MCF 10A (cell line): ENCODE results near the gene STYK1. TPM values are rescaled to one million over a fixed set of nuclear protein-coding genes. Genes with fewer than 3 reads are reported as not detected.
A peak's percentile ranks its signal among the peaks of the same experiment; 100 is the strongest.

Experiments
- Bru-seq: library from RNA; stranded (reverse); fragments of 400-500 nt; gene quantifications from one replicate; lab custom pipeline; 2021; lab: Mats Ljungman, UMichigan
- BruChase-seq, 2 experiments: library from RNA; stranded (reverse); fragments of 400-500 nt; gene quantifications; one replicate each; lab custom pipeline; 2021; lab: Mats Ljungman, UMichigan
- BruUV-seq: library from RNA; stranded (reverse); fragments of 400-500 nt; replicated peaks from 2 replicates; lab custom pipeline; 2021; lab: Mats Ljungman, UMichigan
- CTCF ChIA-PET: fragments of 300-600 bp; sonication (Branson Sonifier 250); formaldehyde crosslinking; extraction: SDS; loops from one replicate; lab custom pipeline; 2021; ENCODE audit warnings: antibody characterized with exemption, inconsistent platforms; lab: Yijun Ruan, JAX
- POLR2A ChIA-PET: fragments of 300-600, 350-650 bp; sonication (Branson Sonifier 250); formaldehyde crosslinking; extraction: SDS; loops from one replicate; lab custom pipeline; 2020; ENCODE audit warnings: antibody characterized with exemption, inconsistent platforms; lab: Yijun Ruan, JAX
- DNase-seq: peaks from one replicate; pipeline ENCODE4 v3.0.0-alpha.2; 2018; ENCODE audit not compliant: unreplicated experiment
- H3K27ac Mint-ChIP-seq: one replicate; pipeline ENCODE4 v1.8.0; 2022; ENCODE audit warnings: mild to moderate bottlenecking, low read depth, mixed read lengths; ENCODE audit not compliant: unreplicated experiment
- H3K27me3 Mint-ChIP-seq: one replicate; pipeline ENCODE4 v1.8.0; 2022; ENCODE audit warnings: mixed read lengths; ENCODE audit not compliant: insufficient read depth, unreplicated experiment
- H3K36me3 Mint-ChIP-seq: one replicate; pipeline ENCODE4 v1.8.0; 2022; ENCODE audit warnings: mild to moderate bottlenecking, moderate library complexity, mixed read lengths; ENCODE audit not compliant: insufficient read depth, unreplicated experiment
- H3K4me1 Mint-ChIP-seq: one replicate; pipeline ENCODE4 v1.8.0; 2022; ENCODE audit warnings: mixed read lengths; ENCODE audit not compliant: insufficient read depth, unreplicated experiment
- H3K4me3 Mint-ChIP-seq: one replicate; pipeline ENCODE4 v1.8.0; 2022; ENCODE audit warnings: mild to moderate bottlenecking, moderate library complexity, mixed read lengths; ENCODE audit not compliant: unreplicated experiment
- H3K9me3 Mint-ChIP-seq: one replicate; pipeline ENCODE4 v1.8.0; 2022; ENCODE audit warnings: mixed read lengths; ENCODE audit not compliant: unreplicated experiment
- intact Hi-C: fragments of 100-400 bp; cut with micrococcal nuclease; formaldehyde crosslinking; loops from 2 replicates; pipeline ENCODE4 v1.14.1; 2022
- long read RNA-seq: library from polyadenylated mRNA; stranded (forward); transcript quantifications from one replicate; pipeline ENCODE4 v2.0.0, GENCODE V29; 2022
- total RNA-seq: library from RNA; stranded (reverse); gene quantifications from 2 replicates; pipeline ENCODE4 v1.2.3, GENCODE V29; 2022
- TF ChIP-seq, protein P1 (sequence below): fragments of 200-600 bp; IDR thresholded peaks from one replicate; pipeline ENCODE4 v1.8.0; 2022; ENCODE audit warnings: antibody characterized with exemption, mild to moderate bottlenecking; ENCODE audit not compliant: unreplicated experiment

Gene STYK1, protein sequence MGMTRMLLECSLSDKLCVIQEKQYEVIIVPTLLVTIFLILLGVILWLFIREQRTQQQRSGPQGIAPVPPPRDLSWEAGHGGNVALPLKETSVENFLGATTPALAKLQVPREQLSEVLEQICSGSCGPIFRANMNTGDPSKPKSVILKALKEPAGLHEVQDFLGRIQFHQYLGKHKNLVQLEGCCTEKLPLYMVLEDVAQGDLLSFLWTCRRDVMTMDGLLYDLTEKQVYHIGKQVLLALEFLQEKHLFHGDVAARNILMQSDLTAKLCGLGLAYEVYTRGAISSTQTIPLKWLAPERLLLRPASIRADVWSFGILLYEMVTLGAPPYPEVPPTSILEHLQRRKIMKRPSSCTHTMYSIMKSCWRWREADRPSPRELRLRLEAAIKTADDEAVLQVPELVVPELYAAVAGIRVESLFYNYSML
- total RNA-seq (0.14 and 0.56 TPM in 2 replicates), Bru-seq, nascent RNA (percentile 29 among the genes with signal in this experiment), BruChase-seq, experiment 1, labeled RNA remaining after a 6-hour chase (percentile 20 among the genes with signal in this experiment), BruChase-seq, experiment 2, labeled RNA remaining after a 2-hour chase (percentile 28 among the genes with signal in this experiment)
- long read RNA-seq, result 0 reads

DNA sequence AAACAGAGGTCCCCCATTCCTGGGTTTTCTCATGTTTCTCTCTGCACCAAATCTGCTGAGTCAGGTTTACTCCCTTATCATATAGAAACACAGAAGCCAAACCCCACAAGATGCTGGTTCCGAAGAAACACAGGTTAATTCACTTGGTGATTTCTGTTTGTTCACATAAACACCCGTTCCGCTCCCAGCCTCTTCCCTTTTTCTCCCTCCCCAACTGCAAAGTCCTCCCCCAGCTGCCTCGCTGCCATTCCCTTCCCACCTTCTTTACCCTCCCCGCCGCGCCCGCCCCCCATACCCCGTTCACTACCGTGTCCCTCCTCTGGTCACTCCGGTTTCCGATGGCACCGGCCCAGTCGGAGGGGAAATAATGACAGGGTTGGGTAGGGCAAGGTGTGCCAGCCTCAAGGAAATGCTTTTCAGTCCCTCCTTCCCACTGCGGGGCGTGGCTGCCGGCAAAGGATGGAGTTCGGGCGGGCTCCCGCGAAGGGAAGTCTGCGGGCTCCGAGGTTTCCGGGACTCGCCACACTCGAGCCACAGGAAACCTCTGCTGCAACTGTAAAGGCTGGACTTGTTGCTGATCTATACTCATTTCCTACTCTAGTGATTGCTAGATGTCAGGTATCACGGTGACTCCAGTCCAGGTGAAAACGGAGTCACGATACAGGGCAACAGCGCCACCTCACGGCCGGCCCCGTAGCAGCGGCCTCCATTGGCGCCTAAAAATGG, at the start of gene STYK1:
Gene STYK1 (minus strand): TSS at position 394 of the 726 bp plus-strand sequence. CDS start 39,434 bp downstream, outside the sequence.
- CTCF ChIA-PET, result interaction anchor here (0.8 to 2.1 kb wide), 9 partner anchors 15 to 437 kb away, joined by 3 to 7 read pairs (median 4); no protein-coding TSS in a partner anchor

GRCh38 chr12:10722905-10723746, 49.3 kb upstream of the STYK1 start, which contains the start of gene YBX3:
TSS of gene YBX3 (minus strand) at chr12:10723323. CDS start at chr12:10723111, 212 bp downstream.
- Mint-ChIP-seq H3K4me3 (peak within 1 kb of the TSS; percentile 99), H3K9me3 (no peaks in the 10 kb centered on the region), H3K4me1 (peaks cover 27% of the 10 kb centered on the region), H3K36me3 (peaks cover 28% of the 10 kb centered on the region), H3K27ac (peak within 1 kb of the TSS; percentile 98), H3K27me3 (no peaks in the 10 kb centered on the region)
- TF ChIP-seq, protein P1, sequence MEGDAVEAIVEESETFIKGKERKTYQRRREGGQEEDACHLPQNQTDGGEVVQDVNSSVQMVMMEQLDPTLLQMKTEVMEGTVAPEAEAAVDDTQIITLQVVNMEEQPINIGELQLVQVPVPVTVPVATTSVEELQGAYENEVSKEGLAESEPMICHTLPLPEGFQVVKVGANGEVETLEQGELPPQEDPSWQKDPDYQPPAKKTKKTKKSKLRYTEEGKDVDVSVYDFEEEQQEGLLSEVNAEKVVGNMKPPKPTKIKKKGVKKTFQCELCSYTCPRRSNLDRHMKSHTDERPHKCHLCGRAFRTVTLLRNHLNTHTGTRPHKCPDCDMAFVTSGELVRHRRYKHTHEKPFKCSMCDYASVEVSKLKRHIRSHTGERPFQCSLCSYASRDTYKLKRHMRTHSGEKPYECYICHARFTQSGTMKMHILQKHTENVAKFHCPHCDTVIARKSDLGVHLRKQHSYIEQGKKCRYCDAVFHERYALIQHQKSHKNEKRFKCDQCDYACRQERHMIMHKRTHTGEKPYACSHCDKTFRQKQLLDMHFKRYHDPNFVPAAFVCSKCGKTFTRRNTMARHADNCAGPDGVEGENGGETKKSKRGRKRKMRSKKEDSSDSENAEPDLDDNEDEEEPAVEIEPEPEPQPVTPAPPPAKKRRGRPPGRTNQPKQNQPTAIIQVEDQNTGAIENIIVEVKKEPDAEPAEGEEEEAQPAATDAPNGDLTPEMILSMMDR, result no peak
- DNase-seq, result peak; percentile 91
- intact Hi-C loops, result loop anchor here (1.0 kb wide), 2 partner anchors 27 to 763 kb away; no protein-coding TSS in a partner anchor
- ChIA-PET POLR2A (interaction anchor here (0.6 to 10.2 kb wide), 25 partner anchors 9 to 1999 kb away, joined by 3 to 192 read pairs (median 5); partner anchors contain the start of genes ETV6, GABARAPL1, MAGOHB and SMIM10L1), CTCF (interaction anchor here (0.6 to 4.0 kb wide), 7 partner anchors 9 to 1695 kb away, joined by 3 to 36 read pairs (median 3); no protein-coding TSS in a partner anchor)
- BruUV-seq, result no TSS peak

More for the DNA sequence above, at the start of gene STYK1:
- Mint-ChIP-seq H3K27me3 (no peaks in the 10 kb centered on the region), H3K27ac (no peak within 1 kb of the TSS), H3K36me3 (no peaks in the 10 kb centered on the region), H3K4me1 (no peaks in the 10 kb centered on the region), H3K9me3 (no peaks in the 10 kb centered on the region), H3K4me3 (peak within 1 kb of the TSS; percentile 74)
- intact Hi-C loops, result loop anchor here (1.0 to 2.0 kb wide), 7 partner anchors 65 to 521 kb away; no protein-coding TSS in a partner anchor
- DNase-seq, result peak; percentile 72
- TF ChIP-seq, protein P1, result peak; percentile 96
- POLR2A ChIA-PET, result interaction anchor here (0.7 to 1.0 kb wide), 2 partner anchors 58 to 67 kb away, joined by 3 read pairs; no protein-coding TSS in a partner anchor
- no TSS peak for BruUV-seq

- peaks cover 33% of the 10 kb centered on the region for H3K4me1 Mint-ChIP-seq
- TF ChIP-seq, protein P1, result peak; percentile 15
- H3K36me3 Mint-ChIP-seq, result peaks cover 31% of the 10 kb centered on the region
- H3K27ac Mint-ChIP-seq, result peak overlapping the region; percentile 98
- no peaks in the 10 kb centered on the region for H3K9me3 Mint-ChIP-seq
- TSS peak; percentile 27 for BruUV-seq
- H3K4me3 Mint-ChIP-seq, result peak overlapping the region; percentile 99
- peak; percentile 47 for DNase-seq
- CTCF ChIA-PET, result interaction anchor here (0.6 to 4.0 kb wide), 2 partner anchors 27 to 61 kb away, joined by 3 to 36 read pairs; no protein-coding TSS in a partner anchor
- POLR2A ChIA-PET, result interaction anchor here (0.7 to 10.2 kb wide), 14 partner anchors 10 to 2000 kb away, joined by 3 to 192 read pairs (median 6); partner anchors contain the start of gene GABARAPL1
- H3K27me3 Mint-ChIP-seq, result no peaks in the 10 kb centered on the region
- intact Hi-C loops, result no loop called here
Measured at GRCh38 chr12:10722502-10722904, 48.7 kb upstream of the STYK1 start.
